GM23338 (cell line): ENCODE results near the gene ANKH. TPM values are rescaled to one million over a fixed set of nuclear protein-coding genes. Genes with fewer than 3 reads are reported as not detected.

Source experiments
- ATAC-seq: fragments of 200-7000 bp; cut with Tn5 transposase; 3 replicates; pipeline ENCODE4 v1.9.1; 2020
- DNase-seq: peaks from one replicate; pipeline ENCODE4 v3.0.0-alpha.2; 2015; ENCODE audit warnings: low spot score
- H2AFZ ChIP-seq: fragments of 200-600 bp; sonication (generic); 2 replicates; pipeline ENCODE4 v1.8.0; 2016; ENCODE audit warnings: antibody characterized with exemption, mild to moderate bottlenecking, moderate library complexity
- H3F3A ChIP-seq: fragments of 200-600 bp; sonication (generic); replicated peaks from 2 replicates; pipeline ENCODE4 v1.8.0; 2017; ENCODE audit warnings: antibody characterized with exemption, mixed run types, low read depth
- H3K27ac ChIP-seq: fragments of 200-600 bp; sonication (generic); 2 replicates; pipeline ENCODE4 v1.6.1; 2016; ENCODE audit warnings: low read depth
- H3K27me3 ChIP-seq: fragments of 200-600 bp; sonication (generic); 2 replicates; pipeline ENCODE4 v1.8.0; 2016; ENCODE audit warnings: mild to moderate bottlenecking, mixed run types, moderate library complexity; ENCODE audit not compliant: insufficient read depth
- H3K36me3 ChIP-seq: fragments of 200-600 bp; sonication (generic); 2 replicates; pipeline ENCODE4 v1.8.0; 2016; ENCODE audit warnings: mild to moderate bottlenecking; ENCODE audit not compliant: insufficient read depth
- H3K4me1 ChIP-seq: fragments of 200-600 bp; sonication (generic); 2 replicates; pipeline ENCODE4 v1.8.0; 2016; ENCODE audit warnings: mild to moderate bottlenecking, moderate library complexity; ENCODE audit not compliant: insufficient read depth
- H3K4me2 ChIP-seq: fragments of 200-600 bp; sonication (generic); 2 replicates; pipeline ENCODE4 v1.7.1; 2017; ENCODE audit warnings: mixed run types
- H3K4me3 ChIP-seq: fragments of 200-600 bp; sonication (generic); 2 replicates; pipeline ENCODE4 v1.6.1; 2016; ENCODE audit warnings: mixed run types
- H3K79me2 ChIP-seq: fragments of 200-600 bp; sonication (generic); replicated peaks from 2 replicates; pipeline ENCODE4 v1.8.0; 2017; ENCODE audit warnings: mild to moderate bottlenecking; ENCODE audit not compliant: insufficient read depth
- H3K9me2 ChIP-seq: fragments of 200-600 bp; sonication (generic); 2 replicates; pipeline ENCODE4 v1.8.0; 2017; ENCODE audit not compliant: insufficient read depth
- H4K20me1 ChIP-seq: fragments of 200-600 bp; sonication (generic); replicated peaks from 2 replicates; pipeline ENCODE4 v1.8.0; 2017; ENCODE audit warnings: mild to moderate bottlenecking; ENCODE audit not compliant: insufficient read depth
- H3K27ac Mint-ChIP-seq: 2 replicates; pipeline ENCODE4 v1.8.0; 2020; ENCODE audit warnings: inconsistent platforms, mild to moderate bottlenecking, moderate library complexity, mixed read lengths
- H3K27me3 Mint-ChIP-seq: 3 replicates; pipeline ENCODE4 v1.8.0; 2022; ENCODE audit warnings: low read depth, mild to moderate bottlenecking, moderate library complexity, mixed read lengths, inconsistent platforms; ENCODE audit not compliant: insufficient read depth, poor library complexity
- H3K36me3 Mint-ChIP-seq: 3 replicates; pipeline ENCODE4 v1.8.0; 2021; ENCODE audit warnings: low read depth, mild to moderate bottlenecking, inconsistent platforms, moderate library complexity, mixed read lengths
- H3K4me1 Mint-ChIP-seq: 3 replicates; pipeline ENCODE4 v1.8.0; 2020; ENCODE audit warnings: mild to moderate bottlenecking, inconsistent platforms, mixed read lengths
- H3K4me3 Mint-ChIP-seq: 3 replicates; pipeline ENCODE4 v1.8.0; 2021; ENCODE audit warnings: moderate library complexity, mild to moderate bottlenecking, inconsistent platforms, mixed read lengths
- H3K9me3 Mint-ChIP-seq: 3 replicates; pipeline ENCODE4 v1.8.0; 2020; ENCODE audit warnings: moderate library complexity, mild to moderate bottlenecking, inconsistent platforms, mixed read lengths
- CREB1 ChIP-seq: fragments of 250-450 bp; sonication (Bioruptor Pico); IDR thresholded peaks from 2 replicates; pipeline ENCODE4 v1.5.0; 2020; ENCODE audit warnings: low read depth, mild to moderate bottlenecking, moderate library complexity
- CTCF ChIP-seq, 2 experiments: fragments of 200-600 bp in 1 of 2; sonication (generic) in 1 of 2; conservative IDR thresholded peaks; 2 replicates each; pipeline versions ENCODE4 v1.5.1 to v1.6.1; 2016 to 2017; ENCODE audit warnings: antibody characterized with exemption in 2 of 2, low read depth in 2 of 2, mild to moderate bottlenecking in 2 of 2, moderate library complexity in 1 of 2
- EZH2 ChIP-seq: fragments of 200-600 bp; sonication (generic); IDR thresholded peaks from one replicate; pipeline ENCODE4 v1.8.0; 2017; ENCODE audit warnings: antibody characterized with exemption, mild to moderate bottlenecking, low read depth; ENCODE audit not compliant: unreplicated experiment
- EZH2phosphoT487 ChIP-seq: fragments of 200-600 bp; sonication (generic); IDR thresholded peaks from one replicate; pipeline ENCODE4 v1.8.1; 2018; ENCODE audit warnings: antibody characterized with exemption; ENCODE audit not compliant: unreplicated experiment
- JUNB ChIP-seq: IDR thresholded peaks from one replicate; pipeline ENCODE4 v1.6.1; 2016; ENCODE audit warnings: antibody characterized with exemption; ENCODE audit not compliant: unreplicated experiment
- NANOG ChIP-seq: IDR thresholded peaks from 2 replicates; pipeline ENCODE4 v1.6.1; 2016; ENCODE audit warnings: antibody characterized with exemption, borderline replicate concordance
- POLR2AphosphoS5 ChIP-seq: IDR thresholded peaks from 2 replicates; pipeline ENCODE4 v1.6.1; 2016; ENCODE audit warnings: antibody characterized with exemption, low read depth
- REST ChIP-seq: IDR thresholded peaks from one replicate; pipeline ENCODE4 v1.6.1; 2018; ENCODE audit warnings: antibody characterized with exemption; ENCODE audit not compliant: unreplicated experiment
- STAT1 ChIP-seq: IDR thresholded peaks from one replicate; pipeline ENCODE4 v1.6.1; 2016; ENCODE audit warnings: antibody characterized with exemption; ENCODE audit not compliant: unreplicated experiment
- ZNF114 ChIP-seq: fragments of 250-450 bp; sonication (Bioruptor Pico); IDR thresholded peaks from 2 replicates; pipeline ENCODE4 v1.5.0; 2020; ENCODE audit warnings: mild to moderate bottlenecking, moderate library complexity
- ZNF331 ChIP-seq: fragments of 250-450 bp; sonication (Bioruptor Pico); IDR thresholded peaks from 2 replicates; pipeline ENCODE4 v1.5.0; 2020; ENCODE audit warnings: low read depth, mild to moderate bottlenecking, moderate library complexity
- ZNF462 ChIP-seq: fragments of 250-450 bp; sonication (Bioruptor Pico); IDR thresholded peaks from 2 replicates; pipeline ENCODE4 v1.5.0; 2020; ENCODE audit warnings: mild to moderate bottlenecking, moderate library complexity
- polyA plus RNA-seq: library from polyadenylated mRNA; unstranded; fragments of >200 nt; fragmentation: Nextera tagmentation; extraction: Ambion mirVana; gene quantifications from 2 replicates; pipeline ENCODE4 v1.2.1, GENCODE V29; 2016
- total RNA-seq: library from RNA; depleted of rRNA; stranded (reverse); fragments of >200 nt; shearing (Covaris generic); gene quantifications from 2 replicates; pipeline ENCODE4 v1.2.3, GENCODE V29; 2014
- TF ChIP-seq, protein P1 (sequence below): IDR thresholded peaks from 2 replicates; pipeline ENCODE4 v1.6.1; 2016; ENCODE audit warnings: antibody characterized with exemption

The ANKH gene
- total and polyA plus RNA-seq, 2 experiments from 2014 or later = 5.0 to 6.1 TPM

DNA sequence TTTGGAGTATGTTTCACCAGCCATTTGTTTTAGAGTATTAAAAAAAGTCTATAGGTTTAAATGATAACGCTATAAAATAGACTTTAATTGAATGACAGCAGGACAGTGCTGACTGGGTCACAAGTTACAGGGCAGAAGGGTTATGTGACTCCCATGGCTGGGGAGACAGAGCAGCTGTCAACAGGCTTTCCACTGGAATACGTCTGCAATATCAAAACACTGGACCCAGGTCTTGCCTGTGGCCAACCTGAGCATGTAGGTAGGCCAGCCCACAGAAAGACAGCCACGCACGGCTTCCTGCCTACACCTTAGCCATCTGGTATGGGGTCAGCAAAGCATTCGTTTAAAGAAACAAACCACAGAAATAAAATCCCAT, 126.4 kb downstream of the ANKH start:
- Histone ChIP-seq H2AFZ (no peak overlapping the region), H3K36me3 (no peaks in the 10 kb centered on the region), H3K4me1 (peaks cover 26% of the 10 kb centered on the region), H4K20me1 (no peaks in the 10 kb centered on the region), H3K4me2 (no peak overlapping the region), H3K9me2 (no peaks in the 10 kb centered on the region), H3K4me3 (no peak overlapping the region), H3K27ac (no peak overlapping the region), H3K79me2 (no peaks in the 10 kb centered on the region), H3K27me3 (no peaks in the 10 kb centered on the region), H3F3A (no peaks in the 10 kb centered on the region)
- no peak for ATAC-seq
- H3K4me3 Mint-ChIP-seq = no peak overlapping the region
- H3K36me3 Mint-ChIP-seq = 0 out of 3 replicates have a peak, but pooled peaks cover 4% of the 10 kb centered on the region
- DNase-seq = no peak
- no peaks in the 10 kb centered on the region for H3K9me3 Mint-ChIP-seq
- H3K27ac Mint-ChIP-seq = no peak overlapping the region
- TF ChIP-seq CREB1 (CRISPR knock-in tag) = no peak
- no peak for TF ChIP-seq REST
- TF ChIP-seq ZNF331 (CRISPR knock-in tag) = no peak
- no peak for TF ChIP-seq ZNF114 (CRISPR knock-in tag)
- no peak for TF ChIP-seq ZNF462 (CRISPR knock-in tag)
- no peak for TF ChIP-seq POLR2AphosphoS5
- TF ChIP-seq CTCF (conservative IDR thresholded peaks at IDR 0.05; ENCODE audit: low read depth in 2 of 2) = no peak
- no peak for TF ChIP-seq EZH2
- TF ChIP-seq STAT1 = no peak
- TF ChIP-seq, protein P1, sequence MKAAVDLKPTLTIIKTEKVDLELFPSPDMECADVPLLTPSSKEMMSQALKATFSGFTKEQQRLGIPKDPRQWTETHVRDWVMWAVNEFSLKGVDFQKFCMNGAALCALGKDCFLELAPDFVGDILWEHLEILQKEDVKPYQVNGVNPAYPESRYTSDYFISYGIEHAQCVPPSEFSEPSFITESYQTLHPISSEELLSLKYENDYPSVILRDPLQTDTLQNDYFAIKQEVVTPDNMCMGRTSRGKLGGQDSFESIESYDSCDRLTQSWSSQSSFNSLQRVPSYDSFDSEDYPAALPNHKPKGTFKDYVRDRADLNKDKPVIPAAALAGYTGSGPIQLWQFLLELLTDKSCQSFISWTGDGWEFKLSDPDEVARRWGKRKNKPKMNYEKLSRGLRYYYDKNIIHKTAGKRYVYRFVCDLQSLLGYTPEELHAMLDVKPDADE = no peak
- TF ChIP-seq JUNB = no peak
- TF ChIP-seq EZH2phosphoT487 = no peak
- TF ChIP-seq NANOG = no peak
- peaks cover 31% of the 10 kb centered on the region for H3K4me1 Mint-ChIP-seq
- peaks cover 5% of the 10 kb centered on the region for H3K27me3 Mint-ChIP-seq
